WI38 (cell line): ENCODE data around the gene PDZD7.

ENCODE experiments used
- H3K4me3 ChIP-seq: 2 replicates; pipeline ENCODE4 v1.5.1; 2011; ENCODE audit warnings: low read depth, mild to moderate bottlenecking, control low read depth, low read length
- TF ChIP-seq, protein P1 (sequence below): IDR thresholded peaks from 2 replicates; pipeline ENCODE4 v1.5.1; 2012; ENCODE audit warnings: low read depth, mild to moderate bottlenecking, control low read depth, low read length

The PDZD7 gene

DNA sequence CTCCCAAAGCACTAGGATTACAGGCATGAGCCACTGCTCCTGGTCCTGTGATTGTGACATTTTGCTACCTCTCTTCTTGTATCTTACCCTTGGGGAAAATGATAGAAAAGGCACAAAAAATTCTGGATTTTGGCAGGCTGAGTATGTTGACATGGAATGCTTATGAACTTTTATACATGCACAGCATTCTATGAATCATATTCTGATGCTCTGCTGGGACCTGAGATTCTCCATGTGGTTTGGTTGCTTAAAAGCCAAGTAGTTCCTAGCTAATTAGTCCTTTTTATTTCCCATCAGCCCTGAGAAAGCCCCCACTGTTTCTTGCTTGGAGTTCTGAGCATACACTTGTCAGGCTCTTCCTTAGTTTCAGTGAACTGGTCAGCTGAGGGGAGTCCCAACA lies 22.6 kb upstream of the PDZD7 start:
- H3K4me3 ChIP-seq: no peak overlapping the region
- TF ChIP-seq, protein P1, sequence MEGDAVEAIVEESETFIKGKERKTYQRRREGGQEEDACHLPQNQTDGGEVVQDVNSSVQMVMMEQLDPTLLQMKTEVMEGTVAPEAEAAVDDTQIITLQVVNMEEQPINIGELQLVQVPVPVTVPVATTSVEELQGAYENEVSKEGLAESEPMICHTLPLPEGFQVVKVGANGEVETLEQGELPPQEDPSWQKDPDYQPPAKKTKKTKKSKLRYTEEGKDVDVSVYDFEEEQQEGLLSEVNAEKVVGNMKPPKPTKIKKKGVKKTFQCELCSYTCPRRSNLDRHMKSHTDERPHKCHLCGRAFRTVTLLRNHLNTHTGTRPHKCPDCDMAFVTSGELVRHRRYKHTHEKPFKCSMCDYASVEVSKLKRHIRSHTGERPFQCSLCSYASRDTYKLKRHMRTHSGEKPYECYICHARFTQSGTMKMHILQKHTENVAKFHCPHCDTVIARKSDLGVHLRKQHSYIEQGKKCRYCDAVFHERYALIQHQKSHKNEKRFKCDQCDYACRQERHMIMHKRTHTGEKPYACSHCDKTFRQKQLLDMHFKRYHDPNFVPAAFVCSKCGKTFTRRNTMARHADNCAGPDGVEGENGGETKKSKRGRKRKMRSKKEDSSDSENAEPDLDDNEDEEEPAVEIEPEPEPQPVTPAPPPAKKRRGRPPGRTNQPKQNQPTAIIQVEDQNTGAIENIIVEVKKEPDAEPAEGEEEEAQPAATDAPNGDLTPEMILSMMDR: no peak

DNA sequence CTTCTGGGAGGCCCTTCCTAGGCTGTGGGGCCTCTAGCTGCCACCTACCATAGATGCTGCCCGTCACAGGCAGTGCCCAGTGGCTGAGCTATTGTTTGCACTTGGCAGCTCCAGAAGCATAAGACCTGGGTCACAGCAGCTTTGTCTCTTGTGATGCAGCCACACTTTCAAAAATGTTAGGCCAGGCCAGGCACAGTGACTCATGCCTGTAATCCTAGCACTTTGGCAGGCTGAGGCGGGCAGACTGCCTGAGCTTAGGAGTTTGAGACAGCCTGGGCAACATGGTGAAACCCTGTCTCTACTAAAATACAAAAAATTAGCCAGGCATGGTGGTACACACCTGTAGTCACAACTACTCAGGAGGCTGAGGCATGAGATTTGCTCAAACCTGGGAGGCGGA lies 21.4 kb upstream of the PDZD7 start:
- no peak overlapping the region for H3K4me3 ChIP-seq
- TF ChIP-seq, protein P1: no peak

DNA sequence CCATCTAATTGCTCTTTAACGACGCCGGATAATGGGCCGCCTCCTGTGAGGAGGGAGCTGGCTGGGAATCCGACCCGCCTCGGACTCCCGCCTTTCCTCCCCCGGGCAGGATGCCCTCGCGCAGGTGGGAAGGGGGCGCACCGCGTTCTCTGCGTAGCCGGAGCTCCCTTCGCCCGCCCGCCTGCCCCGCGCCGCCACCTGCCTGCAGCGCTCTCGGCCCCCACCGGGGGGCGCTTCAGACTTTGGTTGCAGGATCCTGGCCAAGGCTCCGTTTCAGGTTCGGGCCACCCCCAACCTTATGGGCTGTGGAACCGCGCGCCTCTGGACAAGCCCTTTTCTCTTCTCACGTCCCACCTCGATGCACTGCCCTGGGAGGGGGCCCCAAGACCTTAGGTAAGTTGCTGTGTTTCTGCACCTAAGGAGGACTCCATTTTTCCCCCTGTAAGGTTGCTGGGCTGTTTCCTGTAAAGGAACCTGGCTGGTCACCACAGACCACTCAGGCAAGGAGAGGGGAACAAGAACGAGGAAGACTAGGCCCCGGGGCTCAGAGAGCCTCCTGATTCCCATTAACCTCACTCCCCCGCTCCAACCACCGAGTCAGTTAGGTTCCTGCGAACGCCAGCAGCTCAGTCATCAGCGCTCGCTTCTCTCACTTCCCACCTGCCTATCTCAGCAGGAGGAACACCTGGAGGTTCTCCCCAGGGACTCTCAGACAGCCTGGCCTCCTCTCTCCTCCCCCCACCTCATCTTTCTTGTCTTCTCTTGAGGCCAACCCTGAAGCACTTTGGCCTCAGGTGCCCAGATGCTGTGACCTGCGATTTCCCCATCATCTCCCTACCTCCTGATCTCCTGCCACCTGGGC lies 19.5 kb upstream of the PDZD7 start:
- TF ChIP-seq, protein P1: peak; percentile 85
- peak overlapping the region; percentile 23; the same call in 1 of the 2 replicates for H3K4me3 ChIP-seq

DNA sequence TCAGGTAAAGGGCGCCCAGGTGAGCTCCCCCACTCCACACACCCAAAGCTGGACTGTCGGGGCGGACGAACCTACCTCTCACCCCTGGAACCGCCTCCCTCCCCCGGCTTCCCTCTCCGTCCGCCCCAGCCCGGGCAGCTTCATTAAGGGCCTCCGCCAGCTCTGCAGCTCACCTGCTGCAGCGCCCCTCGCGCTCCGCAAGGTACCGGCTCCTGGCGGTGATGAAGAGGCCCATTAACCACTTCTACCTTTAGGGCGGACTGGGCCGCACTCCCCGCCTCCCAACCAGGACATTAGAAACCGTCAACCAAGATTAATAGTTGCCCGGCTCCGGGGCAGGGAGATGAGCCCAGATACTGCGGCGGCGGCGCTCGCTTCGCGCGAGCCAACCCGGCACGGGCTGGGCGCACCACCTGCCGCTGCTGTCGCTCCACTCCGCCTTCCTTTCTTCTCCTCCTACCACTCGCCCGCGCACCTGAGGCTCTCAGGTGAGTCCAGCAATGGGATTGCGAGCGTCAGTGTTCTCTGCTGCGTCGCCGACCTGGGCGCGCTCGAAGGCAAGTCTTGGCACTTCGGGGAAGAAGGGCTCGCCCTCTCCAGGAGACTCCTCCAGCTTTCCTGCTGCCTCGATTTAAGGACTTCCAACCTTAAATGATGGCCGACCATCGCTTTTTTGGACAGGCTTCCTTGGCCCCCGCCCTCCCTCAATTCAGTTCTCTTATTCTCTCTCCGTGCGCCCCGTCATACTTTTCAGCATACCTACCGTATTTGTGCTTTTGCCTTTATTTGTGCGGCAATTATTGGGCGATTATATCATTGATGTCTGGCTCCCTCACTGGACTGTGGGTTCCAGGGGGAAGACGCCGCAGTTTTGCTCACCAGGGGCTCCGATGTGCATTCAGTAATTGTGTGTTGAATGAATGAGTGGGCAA lies 17.3 kb upstream of the PDZD7 start:
- no peak overlapping the region for H3K4me3 ChIP-seq
- TF ChIP-seq, protein P1: no peak

DNA sequence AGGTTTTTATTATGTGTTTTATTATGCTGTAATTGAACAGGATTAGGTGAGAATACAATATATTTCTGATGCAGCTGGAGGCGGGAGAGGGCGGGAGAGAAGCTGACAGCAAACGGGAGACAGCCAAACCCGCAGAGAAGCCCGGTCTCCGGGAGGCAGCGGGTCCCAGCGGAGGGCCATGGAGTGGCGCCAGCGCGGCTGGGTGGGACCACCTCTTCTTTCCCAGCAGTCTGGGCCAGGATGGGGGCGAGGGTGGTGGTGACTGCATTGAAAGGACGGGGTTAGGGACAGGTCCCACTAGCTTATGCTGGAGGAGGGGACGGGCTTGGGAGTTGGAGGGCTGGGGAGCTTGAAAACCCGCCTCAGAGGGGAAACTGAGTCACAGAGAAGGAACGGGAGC lies 16.3 kb upstream of the PDZD7 start:
- no peak overlapping the region for H3K4me3 ChIP-seq
- TF ChIP-seq, protein P1: no peak

DNA sequence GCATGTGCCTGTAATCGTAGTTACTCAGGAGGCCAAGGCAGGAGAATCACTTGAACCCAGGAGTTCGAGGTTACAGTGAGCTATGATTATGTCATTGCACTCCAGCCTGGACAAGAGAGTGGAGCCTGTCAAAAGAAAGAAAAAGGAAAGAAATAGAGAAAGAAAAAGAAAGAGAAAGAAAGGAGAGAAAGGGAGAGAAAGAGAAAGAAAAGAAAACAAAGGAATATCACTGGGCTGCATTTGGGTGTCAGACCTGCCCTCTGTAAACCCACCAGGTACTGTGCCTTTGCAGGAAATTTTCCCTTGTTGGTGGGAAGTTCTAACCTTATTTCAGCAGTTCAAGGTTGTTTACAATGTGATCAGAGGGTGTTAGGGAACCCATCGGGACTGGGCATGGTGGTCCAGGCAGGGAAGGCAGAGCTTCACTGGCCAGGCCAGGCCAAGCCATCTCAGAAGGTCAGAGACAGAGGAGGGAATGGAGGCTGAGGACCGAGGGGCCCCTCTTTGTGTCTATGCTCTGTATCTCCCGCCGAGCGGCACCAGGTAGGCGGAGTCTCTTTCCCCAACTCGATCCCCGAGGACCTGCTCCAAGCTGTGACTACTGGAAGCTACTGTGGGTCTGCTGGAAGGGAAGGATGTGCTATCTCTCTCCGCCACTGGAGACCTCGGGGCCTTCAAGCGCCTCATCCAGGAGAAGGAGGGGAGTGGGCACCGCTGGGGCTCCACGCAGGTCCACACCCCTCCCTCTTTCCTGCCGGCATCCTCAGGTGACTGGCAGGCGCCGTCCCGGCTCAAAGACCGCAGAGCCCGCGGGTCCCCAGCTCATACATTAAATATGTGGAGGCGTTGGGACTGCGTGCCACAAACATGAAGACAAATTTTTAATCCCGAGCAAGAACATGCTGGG lies 15.7 kb upstream of the PDZD7 start:
- TF ChIP-seq, protein P1: no peak
- H3K4me3 ChIP-seq: no peak overlapping the region
